ENCODE results near the gene EPS8L1.
"Not testable (repeated sequence)": the region's sequence is repeated elsewhere in the genome, so short reads cannot be mapped to it uniquely, and the experiment has no call there.

Gene EPS8L1

GRCh38 chr19:55050749-55051532 is 24.7 kb upstream of the EPS8L1 start:
- no peak for DNase-seq

GRCh38 chr19:55053735-55054134 is 21.9 kb upstream of the EPS8L1 start:
- no peak for DNase-seq

DNA sequence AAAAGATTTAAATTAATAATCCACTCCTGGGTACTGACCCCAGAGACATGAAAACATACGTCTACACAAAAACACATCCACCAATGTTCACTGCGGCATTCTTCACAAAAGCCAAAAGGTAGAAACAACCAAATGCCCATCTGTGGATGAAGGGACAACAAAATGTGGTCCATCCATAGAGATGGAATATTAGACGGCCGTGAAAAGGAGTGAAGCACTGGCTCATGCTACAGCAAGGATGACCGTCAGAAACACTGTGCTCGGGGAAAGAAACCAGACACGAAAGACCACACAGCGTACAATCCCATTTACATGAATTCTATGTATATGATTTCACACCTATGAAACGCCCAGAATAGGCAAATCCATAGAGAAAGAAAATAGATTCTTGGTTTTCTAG is 18.8 kb upstream of the EPS8L1 start:
- DNase-seq = no peak

- no peak for DNase-seq
Measured at GRCh38 chr19:55058781-55059610, 16.7 kb upstream of the EPS8L1 start.

GRCh38 chr19:55060287-55060686 is 15.4 kb upstream of the EPS8L1 start:
- not testable (repeated sequence) for DNase-seq

DNA sequence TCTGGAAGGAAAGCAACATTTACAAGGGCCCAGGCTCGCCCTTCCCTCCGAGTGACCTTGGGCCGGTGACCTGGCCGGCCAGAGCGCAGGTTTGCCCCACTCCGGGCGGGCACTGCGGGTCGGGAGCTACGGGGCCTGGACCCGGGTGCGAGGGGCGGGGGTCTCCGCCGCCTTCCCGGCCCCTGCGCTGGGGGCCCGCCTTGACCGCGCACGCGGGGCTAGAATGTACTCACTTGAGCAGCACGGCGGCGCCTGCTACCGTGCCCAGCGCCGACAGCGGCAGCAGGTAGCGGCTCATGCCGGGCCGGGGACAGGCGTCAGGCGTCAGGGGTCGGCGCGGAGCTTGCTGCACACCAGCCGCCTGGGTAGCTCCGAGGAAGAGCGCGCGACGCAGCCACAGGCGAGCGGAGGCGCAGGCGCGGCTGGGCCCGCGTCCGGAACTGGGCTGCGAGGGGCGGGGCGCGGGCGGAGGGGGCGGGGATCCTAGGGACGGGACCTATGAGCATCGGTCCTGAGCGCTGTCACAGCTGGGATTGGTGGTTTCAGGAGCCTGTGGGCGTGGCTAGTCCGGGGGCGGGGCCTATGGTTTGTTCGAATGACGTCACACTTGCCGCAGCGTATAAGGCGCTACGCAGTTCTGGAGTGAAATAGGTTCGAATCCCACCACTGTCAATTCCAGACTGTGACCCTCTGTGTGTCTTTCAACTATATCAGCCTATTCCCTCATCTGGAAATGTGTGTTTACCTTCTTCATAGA is 12.8 kb upstream of the EPS8L1 start, which contains the start of gene RDH13:
Gene RDH13 (minus strand): TSS at position 414 of the 757 bp plus-strand sequence. CDS start 116 bp downstream, at position 298.
- peak; percentile 100 for DNase-seq

DNA sequence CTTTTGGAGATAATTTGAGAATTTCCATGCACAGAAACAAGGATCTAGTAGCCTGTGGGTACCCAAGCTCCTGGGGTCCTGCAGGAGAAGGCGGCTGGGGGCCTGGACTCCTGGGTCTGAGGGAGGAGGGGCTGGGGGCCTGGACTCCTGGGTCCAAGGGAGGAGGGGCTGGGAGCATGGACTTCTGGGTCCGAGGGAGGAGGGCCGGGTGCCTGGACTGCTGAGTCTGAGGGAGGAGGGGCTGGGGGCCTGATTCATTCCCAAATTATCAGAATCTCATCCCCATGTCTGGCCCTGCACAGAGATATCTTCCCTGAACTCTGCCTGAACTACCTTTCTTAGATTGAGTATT is 12.2 kb upstream of the EPS8L1 start:
- no peak for DNase-seq

DNA sequence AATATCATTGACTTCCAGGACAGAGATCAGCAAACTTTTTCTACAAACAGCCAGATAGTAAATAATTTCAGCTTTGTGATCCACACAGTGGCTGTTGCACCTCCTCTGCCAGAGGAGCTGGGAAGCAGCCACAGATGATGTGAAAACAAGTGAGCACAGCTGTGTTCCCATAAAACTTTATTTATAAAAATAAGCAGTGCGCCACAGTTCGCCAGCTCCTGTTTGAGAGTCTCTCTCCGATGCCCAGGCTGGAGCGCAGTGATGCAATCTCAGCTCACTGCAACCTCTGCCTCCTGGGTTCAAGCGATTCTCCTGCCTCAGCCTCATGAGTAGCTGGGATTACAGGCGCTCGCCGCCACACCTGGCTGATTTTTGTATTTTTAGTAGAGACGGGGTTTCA is 10.2 kb upstream of the EPS8L1 start:
- not testable (repeated sequence) for DNase-seq

DNA sequence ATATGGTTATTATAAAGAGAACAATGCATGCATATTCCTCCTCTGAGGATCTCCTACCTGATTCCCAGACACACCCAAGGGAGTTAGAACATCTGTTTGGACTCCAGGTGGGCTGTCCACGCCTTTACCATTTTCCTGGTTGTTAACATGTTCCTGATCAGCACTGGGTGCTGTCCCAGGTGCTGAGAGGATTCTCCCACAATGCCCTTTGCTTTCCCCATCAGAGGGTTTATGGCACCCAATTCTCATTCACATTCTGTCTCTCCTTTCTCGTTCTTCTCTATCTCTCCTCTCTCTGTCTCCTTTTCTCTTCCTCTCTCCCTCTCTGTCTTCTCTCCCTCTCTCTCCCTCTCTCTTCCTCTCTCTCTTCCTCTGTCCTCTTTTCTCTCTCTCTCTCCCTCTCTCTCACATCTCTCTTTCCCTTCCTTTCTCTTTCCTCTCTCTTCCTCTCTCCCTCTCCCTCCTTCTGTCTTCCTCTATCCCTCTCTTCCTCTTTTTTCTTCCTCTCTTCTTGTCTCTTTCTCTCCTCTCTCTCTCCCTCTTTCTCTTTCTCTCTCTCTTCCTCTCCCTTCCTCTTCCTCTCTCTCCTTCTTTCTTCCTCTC is 9.5 kb upstream of the EPS8L1 start:
- no peak for DNase-seq

DNA sequence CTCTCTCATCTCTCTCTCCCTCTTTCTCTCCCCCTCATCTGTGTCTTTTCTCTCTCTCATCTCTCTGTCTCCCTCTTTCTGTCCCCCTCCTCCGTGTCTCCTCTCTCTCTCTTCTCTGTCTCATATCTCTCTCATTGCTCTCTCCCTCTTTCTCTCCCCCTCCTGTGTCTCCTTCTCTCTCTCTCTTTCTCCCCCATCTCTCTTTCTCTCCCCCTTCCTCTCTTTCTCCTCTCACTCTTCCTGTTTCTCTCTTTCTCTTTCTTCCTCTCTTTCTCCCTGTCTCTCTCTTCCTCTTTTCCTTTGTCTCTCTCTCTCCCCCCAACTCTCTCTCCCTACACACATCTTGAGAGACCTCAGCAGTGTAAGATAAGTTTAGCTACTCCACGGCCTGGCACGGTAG is 7.8 kb upstream of the EPS8L1 start:
- DNase-seq = no peak

DNA sequence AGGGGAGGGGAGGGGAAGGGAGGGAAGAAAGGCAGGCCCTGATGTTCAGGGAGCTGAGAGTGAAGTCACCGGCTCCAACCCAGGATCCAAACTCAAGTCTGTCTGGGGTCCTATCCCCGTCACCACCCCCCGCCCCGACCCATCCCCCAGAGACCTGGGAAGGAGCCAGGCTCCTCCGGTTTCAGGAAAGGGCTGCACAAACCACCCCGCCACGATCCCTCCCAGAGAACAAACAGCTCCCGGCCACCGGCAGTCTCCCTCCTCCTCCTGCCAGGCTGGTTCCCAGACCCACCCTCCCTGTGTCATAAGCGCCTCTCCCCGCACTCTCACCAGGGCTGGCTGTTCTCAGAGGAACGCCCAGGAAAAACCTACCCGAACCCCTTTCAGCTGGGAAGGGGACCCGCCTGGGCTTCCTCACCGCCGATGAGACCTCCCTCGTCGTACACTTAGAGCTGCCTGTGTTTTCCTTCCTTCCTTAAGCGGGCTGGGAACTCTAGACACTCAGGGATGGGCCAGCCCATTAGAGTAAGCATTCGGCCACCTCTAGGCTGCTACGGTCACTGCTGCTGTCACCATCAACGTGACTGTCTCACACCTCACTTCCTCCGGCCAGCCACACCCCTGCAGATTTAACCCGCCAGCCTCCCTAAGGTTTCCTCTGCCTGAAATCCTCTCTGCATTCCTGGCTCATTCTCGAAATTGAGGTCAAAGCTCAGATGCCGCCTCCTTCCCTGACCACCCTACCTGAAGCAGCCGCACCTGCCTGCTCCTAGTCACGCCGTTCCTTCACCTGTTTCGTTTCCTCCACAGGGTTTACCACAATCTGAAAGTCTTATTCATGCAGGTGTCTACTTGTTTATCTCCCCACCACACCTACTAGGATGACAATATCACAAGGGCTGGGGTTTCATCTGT is 6.5 kb upstream of the EPS8L1 start:
- no peak for DNase-seq

GRCh38 chr19:55069865-55070197 is 5.8 kb upstream of the EPS8L1 start:
- no peak for DNase-seq

GRCh38 chr19:55070466-55071128 is 5.1 kb upstream of the EPS8L1 start:
- DNase-seq = no peak

GRCh38 chr19:55071129-55071502 is 4.6 kb upstream of the EPS8L1 start:
- DNase-seq = no peak

DNA sequence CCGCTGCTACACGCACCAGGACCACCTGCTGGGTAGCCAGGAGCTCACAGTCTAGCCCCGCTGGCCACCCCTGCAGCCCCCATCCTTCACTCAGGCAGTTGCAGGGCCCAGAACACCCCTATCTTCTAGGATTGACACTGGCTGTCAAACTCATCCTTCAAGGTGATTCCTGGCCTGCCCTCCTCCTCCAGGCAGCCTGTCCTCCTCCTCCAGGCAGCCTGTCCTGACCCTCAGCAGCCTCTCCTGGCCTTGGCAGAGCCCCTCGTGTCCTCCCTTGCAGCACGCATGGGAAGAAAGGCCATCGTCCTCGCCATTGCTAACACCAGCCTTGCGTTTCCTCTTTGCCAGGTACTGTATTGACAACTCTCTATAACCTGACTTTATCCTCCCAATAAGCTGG is 3.8 kb upstream of the EPS8L1 start:
- DNase-seq = no peak

GRCh38 chr19:55076321-55076720 is 652 bp downstream of the EPS8L1 start:
- no peak for DNase-seq

- no peak for DNase-seq
Measured at GRCh38 chr19:55077106-55077505, 1.4 kb downstream of the EPS8L1 start.

- DNase-seq = no peak
Measured at GRCh38 chr19:55078996-55079395, 3.3 kb downstream of the EPS8L1 start.

- DNase-seq = no peak
Measured at GRCh38 chr19:55079400-55080038, 3.9 kb downstream of the EPS8L1 start.

GRCh38 chr19:55080121-55080967 is 4.7 kb downstream of the EPS8L1 start:
- peak; percentile 86 for DNase-seq

All from activated CD4-positive, alpha-beta T cell treated with anti-CD3 and anti-CD28 coated beads for 48 hours (primary cell).